MCF 10A (cell line): Measurements from ENCODE around the gene TRPM3. TPM values are rescaled to one million over a fixed set of nuclear protein-coding genes. Genes with fewer than 3 reads are reported as not detected.

Source experiments
- BruUV-seq: library from RNA; stranded (reverse); fragments of 400-500 nt; replicated peaks from 2 replicates; lab custom pipeline; 2021; lab: Mats Ljungman, UMichigan
- CTCF ChIA-PET: fragments of 300-600 bp; sonication (Branson Sonifier 250); formaldehyde crosslinking; extraction: SDS; loops from one replicate; lab custom pipeline; 2021; ENCODE audit warnings: antibody characterized with exemption, inconsistent platforms; lab: Yijun Ruan, JAX
- POLR2A ChIA-PET: fragments of 300-600, 350-650 bp; sonication (Branson Sonifier 250); formaldehyde crosslinking; extraction: SDS; loops from one replicate; lab custom pipeline; 2020; ENCODE audit warnings: antibody characterized with exemption, inconsistent platforms; lab: Yijun Ruan, JAX
- DNase-seq: peaks from one replicate; pipeline ENCODE4 v3.0.0-alpha.2; 2018; ENCODE audit not compliant: unreplicated experiment
- H3K27ac Mint-ChIP-seq: one replicate; pipeline ENCODE4 v1.8.0; 2022; ENCODE audit warnings: mild to moderate bottlenecking, low read depth, mixed read lengths; ENCODE audit not compliant: unreplicated experiment
- H3K27me3 Mint-ChIP-seq: one replicate; pipeline ENCODE4 v1.8.0; 2022; ENCODE audit warnings: mixed read lengths; ENCODE audit not compliant: insufficient read depth, unreplicated experiment
- H3K36me3 Mint-ChIP-seq: one replicate; pipeline ENCODE4 v1.8.0; 2022; ENCODE audit warnings: mild to moderate bottlenecking, moderate library complexity, mixed read lengths; ENCODE audit not compliant: insufficient read depth, unreplicated experiment
- H3K4me1 Mint-ChIP-seq: one replicate; pipeline ENCODE4 v1.8.0; 2022; ENCODE audit warnings: mixed read lengths; ENCODE audit not compliant: insufficient read depth, unreplicated experiment
- H3K4me3 Mint-ChIP-seq: one replicate; pipeline ENCODE4 v1.8.0; 2022; ENCODE audit warnings: mild to moderate bottlenecking, moderate library complexity, mixed read lengths; ENCODE audit not compliant: unreplicated experiment
- H3K9me3 Mint-ChIP-seq: one replicate; pipeline ENCODE4 v1.8.0; 2022; ENCODE audit warnings: mixed read lengths; ENCODE audit not compliant: unreplicated experiment
- intact Hi-C: fragments of 100-400 bp; cut with micrococcal nuclease; formaldehyde crosslinking; loops from 2 replicates; pipeline ENCODE4 v1.14.1; 2022
- total RNA-seq: library from RNA; stranded (reverse); gene quantifications from 2 replicates; pipeline ENCODE4 v1.2.3, GENCODE V29; 2022
- TF ChIP-seq, protein P1 (sequence below): fragments of 200-600 bp; IDR thresholded peaks from one replicate; pipeline ENCODE4 v1.8.0; 2022; ENCODE audit warnings: antibody characterized with exemption, mild to moderate bottlenecking; ENCODE audit not compliant: unreplicated experiment

The TRPM3 gene
- total RNA-seq, 1 experiment from 2014 or later, result 0.44 TPM

GRCh38 chr9:70874451-70874850, 247.0 kb downstream of the TRPM3 start:
- Mint-ChIP-seq H3K27ac (no peak overlapping the region), H3K4me1 (peaks cover 9% of the 10 kb centered on the region), H3K36me3 (no peaks in the 10 kb centered on the region), H3K4me3 (no peak overlapping the region), H3K9me3 (no peaks in the 10 kb centered on the region), H3K27me3 (peaks cover 52% of the 10 kb centered on the region)
- ChIA-PET POLR2A (no interaction called here), CTCF (no interaction called here)
- DNase-seq, result no peak
- TF ChIP-seq, protein P1, sequence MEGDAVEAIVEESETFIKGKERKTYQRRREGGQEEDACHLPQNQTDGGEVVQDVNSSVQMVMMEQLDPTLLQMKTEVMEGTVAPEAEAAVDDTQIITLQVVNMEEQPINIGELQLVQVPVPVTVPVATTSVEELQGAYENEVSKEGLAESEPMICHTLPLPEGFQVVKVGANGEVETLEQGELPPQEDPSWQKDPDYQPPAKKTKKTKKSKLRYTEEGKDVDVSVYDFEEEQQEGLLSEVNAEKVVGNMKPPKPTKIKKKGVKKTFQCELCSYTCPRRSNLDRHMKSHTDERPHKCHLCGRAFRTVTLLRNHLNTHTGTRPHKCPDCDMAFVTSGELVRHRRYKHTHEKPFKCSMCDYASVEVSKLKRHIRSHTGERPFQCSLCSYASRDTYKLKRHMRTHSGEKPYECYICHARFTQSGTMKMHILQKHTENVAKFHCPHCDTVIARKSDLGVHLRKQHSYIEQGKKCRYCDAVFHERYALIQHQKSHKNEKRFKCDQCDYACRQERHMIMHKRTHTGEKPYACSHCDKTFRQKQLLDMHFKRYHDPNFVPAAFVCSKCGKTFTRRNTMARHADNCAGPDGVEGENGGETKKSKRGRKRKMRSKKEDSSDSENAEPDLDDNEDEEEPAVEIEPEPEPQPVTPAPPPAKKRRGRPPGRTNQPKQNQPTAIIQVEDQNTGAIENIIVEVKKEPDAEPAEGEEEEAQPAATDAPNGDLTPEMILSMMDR, result no peak
- intact Hi-C loops, result no loop called here
- no TSS peak for BruUV-seq

DNA sequence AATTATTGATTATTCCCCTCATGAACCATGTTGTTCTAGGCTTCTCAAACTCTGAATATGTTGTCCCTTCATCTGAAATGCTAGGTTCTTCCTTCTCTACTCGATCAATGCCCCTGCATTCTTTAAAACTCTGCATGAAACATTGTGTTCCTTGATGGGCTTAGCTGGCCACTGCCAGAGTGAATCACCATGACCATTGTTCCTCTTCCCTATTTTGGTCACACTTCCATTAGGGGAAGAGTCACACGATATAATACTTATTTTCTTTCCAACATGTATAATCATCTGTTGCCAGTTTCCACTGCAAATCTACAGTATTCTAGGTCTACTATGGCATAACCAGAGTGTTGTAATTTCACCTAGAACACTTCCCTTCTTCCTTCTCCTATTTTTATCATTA, 247.9 kb downstream of the TRPM3 start:
- Mint-ChIP-seq H3K4me1 (peaks cover 15% of the 10 kb centered on the region), H3K27me3 (peaks cover 61% of the 10 kb centered on the region), H3K4me3 (no peak overlapping the region), H3K9me3 (no peaks in the 10 kb centered on the region), H3K36me3 (no peaks in the 10 kb centered on the region), H3K27ac (no peak overlapping the region)
- intact Hi-C loops, result no loop called here
- DNase-seq, result no peak
- TF ChIP-seq, protein P1, result no peak
- ChIA-PET POLR2A (no interaction called here), CTCF (no interaction called here)
- BruUV-seq, result no TSS peak

GRCh38 chr9:70868661-70869652, 252.5 kb downstream of the TRPM3 start:
- CTCF ChIA-PET, result no interaction called here
- TF ChIP-seq, protein P1, result no peak
- peaks cover 11% of the 10 kb centered on the region for H3K4me1 Mint-ChIP-seq
- no TSS peak for BruUV-seq
- no peak overlapping the region for H3K27ac Mint-ChIP-seq
- H3K36me3 Mint-ChIP-seq, result no peaks in the 10 kb centered on the region
- no peak overlapping the region for H3K4me3 Mint-ChIP-seq
- intact Hi-C loops, result no loop called here
- no peaks in the 10 kb centered on the region for H3K9me3 Mint-ChIP-seq
- POLR2A ChIA-PET, result no interaction called here
- DNase-seq, result no peak
- peaks cover 71% of the 10 kb centered on the region for H3K27me3 Mint-ChIP-seq

DNA sequence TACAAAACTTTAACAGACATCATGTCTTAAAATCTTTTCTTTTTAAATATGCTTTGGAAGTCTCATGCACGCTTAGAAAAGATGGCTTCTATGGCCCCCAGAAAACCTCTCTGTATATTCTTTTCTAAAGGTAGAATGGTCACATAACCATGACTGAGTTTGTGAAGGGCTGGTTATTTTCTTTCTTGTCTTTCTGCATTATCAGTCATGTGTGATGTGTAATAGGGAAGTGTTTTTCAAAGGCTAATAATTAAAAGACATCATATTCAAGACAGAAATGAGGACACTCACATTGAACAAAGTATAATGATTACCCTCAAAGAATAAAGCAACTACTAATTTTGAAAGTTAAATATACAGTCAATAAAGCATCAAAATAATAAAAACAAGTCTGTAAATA, 253.4 kb downstream of the TRPM3 start:
- TF ChIP-seq, protein P1, result no peak
- no peaks in the 10 kb centered on the region for H3K36me3 Mint-ChIP-seq
- H3K4me1 Mint-ChIP-seq, result peaks cover 7% of the 10 kb centered on the region
- BruUV-seq, result no TSS peak
- POLR2A ChIA-PET, result interaction anchor here (0.6 kb wide), 1 partner anchor 1071 kb away, joined by 3 read pairs; no protein-coding TSS in a partner anchor
- CTCF ChIA-PET, result no interaction called here
- H3K4me3 Mint-ChIP-seq, result no peak overlapping the region
- DNase-seq, result no peak
- intact Hi-C loops, result no loop called here
- peaks cover 69% of the 10 kb centered on the region for H3K27me3 Mint-ChIP-seq
- no peak overlapping the region for H3K27ac Mint-ChIP-seq
- no peaks in the 10 kb centered on the region for H3K9me3 Mint-ChIP-seq
